Progenitor cell of endocrine pancreas (in vitro differentiated cells): ENCODE measurements around the gene CNNM1. TPM values are rescaled to one million over a fixed set of nuclear protein-coding genes. Genes with fewer than 3 reads are reported as not detected.

Source experiments
- DNase-seq: peaks from one replicate; pipeline ENCODE4 v3.0.0; 2021; ENCODE audit warnings: low spot score; ENCODE audit not compliant: unreplicated experiment
- H3K27ac Mint-ChIP-seq: 2 replicates; pipeline ENCODE4 v1.8.0; 2021; ENCODE audit warnings: mild to moderate bottlenecking, moderate library complexity, mixed read lengths
- H3K27me3 Mint-ChIP-seq: 2 replicates; pipeline ENCODE4 v1.8.0; 2021; ENCODE audit warnings: mixed read lengths
- H3K36me3 Mint-ChIP-seq: 2 replicates; pipeline ENCODE4 v1.8.0; 2022; ENCODE audit warnings: mixed read lengths; ENCODE audit not compliant: insufficient read depth
- H3K4me1 Mint-ChIP-seq: 2 replicates; pipeline ENCODE4 v1.8.0; 2021; ENCODE audit warnings: low read depth, mixed read lengths
- H3K4me3 Mint-ChIP-seq: 2 replicates; pipeline ENCODE4 v1.8.0; 2021; ENCODE audit warnings: low read depth, mild to moderate bottlenecking, moderate library complexity, mixed read lengths
- H3K9me3 Mint-ChIP-seq: 2 replicates; pipeline ENCODE4 v1.8.0; 2021; ENCODE audit warnings: low read depth, mixed read lengths
- CTCF ChIP-seq: fragments of 200-600 bp; sonication (generic); IDR thresholded peaks from one replicate; pipeline ENCODE4 v1.5.0; 2021; ENCODE audit warnings: antibody characterized with exemption, mild to moderate bottlenecking; ENCODE audit not compliant: unreplicated experiment
- total RNA-seq: library from RNA; stranded (reverse); gene quantifications from 2 replicates; pipeline ENCODE4 v1.2.1, GENCODE V29; 2021

The CNNM1 gene
- total RNA-seq, 1 donor from 2014 or later: 0.38 TPM

GRCh38 chr10:99315853-99316252 is 13.3 kb upstream of the CNNM1 start:
- Mint-ChIP-seq H3K27me3 (peaks cover 10% of the 10 kb centered on the region), H3K9me3 (no peaks in the 10 kb centered on the region), H3K27ac (no peak overlapping the region), H3K36me3 (no peaks in the 10 kb centered on the region), H3K4me3 (no peak overlapping the region), H3K4me1 (no peaks in the 10 kb centered on the region)
- no peak for TF ChIP-seq CTCF
- DNase-seq: no peak

GRCh38 chr10:99316374-99316773 is 12.8 kb upstream of the CNNM1 start:
- no peaks in the 10 kb centered on the region for H3K4me1 Mint-ChIP-seq
- no peaks in the 10 kb centered on the region for H3K9me3 Mint-ChIP-seq
- H3K27ac Mint-ChIP-seq: no peak overlapping the region
- TF ChIP-seq CTCF: no peak
- H3K36me3 Mint-ChIP-seq: no peaks in the 10 kb centered on the region
- H3K4me3 Mint-ChIP-seq: no peak overlapping the region
- no peak for DNase-seq
- peaks cover 10% of the 10 kb centered on the region for H3K27me3 Mint-ChIP-seq

- Mint-ChIP-seq H3K36me3 (no peaks in the 10 kb centered on the region), H3K27ac (no peak overlapping the region), H3K4me1 (peaks cover 3% of the 10 kb centered on the region), H3K27me3 (peaks cover 17% of the 10 kb centered on the region), H3K9me3 (no peaks in the 10 kb centered on the region), H3K4me3 (no peak overlapping the region)
- no peak for DNase-seq
- no peak for TF ChIP-seq CTCF
Observed at GRCh38 chr10:99318048-99318447, 11.1 kb upstream of the CNNM1 start.

DNA sequence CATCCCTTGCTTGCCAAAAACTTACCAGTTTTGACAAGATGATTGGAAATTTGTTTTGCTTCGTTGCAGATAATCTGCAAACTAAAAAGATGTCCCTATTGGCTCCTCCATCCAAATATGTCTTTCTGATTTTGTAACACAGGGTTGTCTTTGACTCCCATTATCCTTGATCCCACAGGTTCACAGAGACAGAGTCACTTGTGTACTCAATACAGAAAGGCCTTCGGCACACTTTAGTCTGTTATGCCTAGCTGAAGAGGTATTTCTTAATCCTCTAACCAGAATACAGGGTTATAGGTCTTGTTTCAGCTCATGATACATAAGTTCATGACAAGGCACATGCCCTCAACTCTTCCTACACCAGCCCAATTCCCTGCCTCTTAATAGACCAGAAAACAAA is 10.7 kb upstream of the CNNM1 start:
- H3K36me3 Mint-ChIP-seq: no peaks in the 10 kb centered on the region
- H3K4me1 Mint-ChIP-seq: peaks cover 3% of the 10 kb centered on the region
- H3K27ac Mint-ChIP-seq: no peak overlapping the region
- peaks cover 21% of the 10 kb centered on the region for H3K27me3 Mint-ChIP-seq
- no peak overlapping the region for H3K4me3 Mint-ChIP-seq
- no peak for DNase-seq
- no peaks in the 10 kb centered on the region for H3K9me3 Mint-ChIP-seq
- TF ChIP-seq CTCF: no peak

GRCh38 chr10:99325281-99325680 is 3.9 kb upstream of the CNNM1 start:
- TF ChIP-seq CTCF: no peak
- Mint-ChIP-seq H3K36me3 (no peaks in the 10 kb centered on the region), H3K9me3 (no peaks in the 10 kb centered on the region), H3K27me3 (peaks cover 26% of the 10 kb centered on the region), H3K4me3 (no peak overlapping the region), H3K4me1 (peaks cover 3% of the 10 kb centered on the region), H3K27ac (no peak overlapping the region)
- no peak for DNase-seq
